K562 (cell line): Measurements from ENCODE around the gene CTSV. TPM values are rescaled to one million over a fixed set of nuclear protein-coding genes. Genes with fewer than 3 reads are reported as not detected.

ENCODE experiments used
- ATAC-seq: fragments of 200-7000 bp; cut with Tn5 transposase; 3 replicates; pipeline ENCODE4 v1.9.1; 2020; ENCODE audit warnings: moderate library complexity
- BruUV-seq: library from RNA; stranded (reverse); fragments of 400-500 nt; replicated peaks from 2 replicates; lab custom pipeline; 2021; lab: Mats Ljungman, UMichigan
- CTCF ChIA-PET: fragments of 300-600 bp; formaldehyde crosslinking; extraction: SDS; loops from one replicate; lab custom pipeline; 2021; ENCODE audit warnings: low intra/inter-chr PET ratio; lab: Yijun Ruan, JAX
- POLR2A ChIA-PET: fragments of 300-600, 350-650 bp; sonication (Branson Sonifier 250); formaldehyde crosslinking; extraction: SDS; loops from one replicate; lab custom pipeline; 2021; ENCODE audit warnings: antibody characterized with exemption, inconsistent platforms; lab: Yijun Ruan, JAX
- DNase-seq, 4 experiments: peaks; one replicate each; pipeline versions ENCODE4 v3.0.0 to v3.0.0-alpha.2; 2011 to 2018; ENCODE audit warnings: low spot score in 3 of 4, mixed read lengths in 3 of 4; ENCODE audit errors: extremely low read depth in 1 of 4
- FAIRE-seq: peaks from 2 replicates; lab custom pipeline; 2011; peaks lifted over from hg19 to GRCh38; lab: Jason Lieb, UNC
- H2AFZ ChIP-seq: 2 replicates; pipeline ENCODE4 v1.6.0; 2011; ENCODE audit warnings: low read depth, low read length, control low read depth, inconsistent platforms
- H3K27ac ChIP-seq: fragments of 200-600 bp; 3 replicates; pipeline ENCODE4 v1.8.0; 2011; ENCODE audit warnings: low read depth, mild to moderate bottlenecking, control low read depth, inconsistent platforms, low read length, moderate library complexity, mixed read lengths; ENCODE audit errors: extremely low read depth
- H3K27me3 ChIP-seq, 2 experiments: fragments of 300-600 bp in 1 of 2; 2 replicates in 1 of 2; 3 replicates in 1 of 2; pipeline versions ENCODE4 v1.6.0 to v1.8.0; 2011; ENCODE audit warnings: inconsistent platforms in 2 of 2, low read length in 2 of 2, mild to moderate bottlenecking in 1 of 2, mixed read lengths in 1 of 2, moderate library complexity in 1 of 2; ENCODE audit not compliant: control insufficient read depth in 2 of 2, insufficient read depth in 2 of 2
- H3K36me3 ChIP-seq: fragments of 300-600 bp; 3 replicates; pipeline ENCODE4 v1.8.0; 2011; ENCODE audit warnings: mild to moderate bottlenecking, low read length, inconsistent platforms; ENCODE audit not compliant: control insufficient read depth, insufficient read depth
- H3K4me1 ChIP-seq, 2 experiments: fragments of 200-600 bp in 1 of 2; replicated peaks in 1 of 2; 2 replicates in 1 of 2; 3 replicates in 1 of 2; pipeline versions ENCODE4 v1.5.1 to v1.8.0; 2011; ENCODE audit warnings: inconsistent platforms in 2 of 2, low read length in 2 of 2, mild to moderate bottlenecking in 1 of 2, mixed read lengths in 1 of 2, moderate library complexity in 1 of 2; ENCODE audit not compliant: control insufficient read depth in 2 of 2, insufficient read depth in 2 of 2
- H3K4me2 ChIP-seq: 2 replicates; pipeline ENCODE4 v1.6.1; 2011; ENCODE audit warnings: low read length, control low read depth, inconsistent platforms, mixed read lengths; ENCODE audit not compliant: insufficient read depth
- H3K4me3 ChIP-seq: fragments of 200-600 bp; sonication (generic), shearing (Covaris generic); 2 replicates; pipeline ENCODE4 v1.5.1; 2016; ENCODE audit warnings: control low read depth, inconsistent platforms
- H3K79me2 ChIP-seq: fragments of 200-600 bp; 3 replicates; pipeline ENCODE4 v1.8.0; 2011; ENCODE audit warnings: low read length, inconsistent platforms; ENCODE audit not compliant: control insufficient read depth, insufficient read depth
- H3K9ac ChIP-seq, 2 experiments: 2 replicates each; pipeline versions ENCODE4 v1.6.0 to v1.6.1; 2011; ENCODE audit warnings: low read depth in 2 of 2, low read length in 2 of 2, control low read depth in 1 of 2, inconsistent platforms in 1 of 2, mild to moderate bottlenecking in 1 of 2, mixed read lengths in 1 of 2; ENCODE audit not compliant: insufficient read depth in 1 of 2
- H3K9me1 ChIP-seq: one replicate; pipeline ENCODE4 v1.6.0; 2011; ENCODE audit warnings: inconsistent platforms, mild to moderate bottlenecking, low read length, moderate library complexity; ENCODE audit not compliant: control insufficient read depth, insufficient read depth
- H3K9me3 ChIP-seq: replicated peaks from 2 replicates; pipeline ENCODE4 v1.5.1; 2011; ENCODE audit warnings: low read depth, low read length, inconsistent platforms; ENCODE audit not compliant: control insufficient read depth, insufficient read depth
- H4K20me1 ChIP-seq: replicated peaks from 2 replicates; pipeline ENCODE4 v1.6.1; 2011; ENCODE audit warnings: low read length, inconsistent platforms, mixed read lengths; ENCODE audit not compliant: control insufficient read depth, insufficient read depth
- BACH1 ChIP-seq: fragments of 200-800 bp; sonication (Bioruptor generic); IDR thresholded peaks from 2 replicates; pipeline ENCODE4 v1.6.1; 2016; ENCODE audit warnings: missing genetic modification characterization, missing compliant biosample characterization
- CEBPB ChIP-seq: fragments of 450-650 bp; IDR thresholded peaks from 2 replicates; pipeline ENCODE4 v1.6.1; 2016; ENCODE audit warnings: missing genetic modification characterization, missing compliant biosample characterization
- CSDE1 ChIP-seq, 2 experiments: fragments of 450-650 bp; IDR thresholded peaks; 2 replicates each; pipeline ENCODE4 v1.6.1; 2016; ENCODE audit warnings: mild to moderate bottlenecking in 1 of 2
- CTBP1 ChIP-seq: fragments of 450-650 bp; IDR thresholded peaks from 2 replicates; pipeline ENCODE4 v1.6.1; 2016; ENCODE audit warnings: borderline replicate concordance
- DMBX1 ChIP-seq: fragments of 250-450 bp; sonication (Bioruptor Pico); IDR thresholded peaks from 2 replicates; pipeline ENCODE4 v1.8.0; 2022; ENCODE audit warnings: inconsistent platforms, mild to moderate bottlenecking, moderate library complexity, borderline replicate concordance
- ESRRA ChIP-seq: fragments of 450-650 bp; IDR thresholded peaks from 2 replicates; pipeline ENCODE4 v1.6.1; 2014; ENCODE audit warnings: low read depth, mild to moderate bottlenecking, moderate library complexity, borderline replicate concordance
- HIVEP1 ChIP-seq: fragments of 250-450 bp; sonication (Bioruptor Pico); IDR thresholded peaks from 2 replicates; pipeline ENCODE4 v1.4.0; 2020; ENCODE audit warnings: mild to moderate bottlenecking
- KDM2B ChIP-seq: fragments of 250-450 bp; sonication (Bioruptor Pico); IDR thresholded peaks from 2 replicates; pipeline ENCODE4 v1.8.0; 2021; ENCODE audit warnings: mild to moderate bottlenecking, moderate library complexity
- ZNF146 ChIP-seq: IDR thresholded peaks from one replicate; pipeline ENCODE4 v1.6.1; 2018; ENCODE audit warnings: missing compliant biosample characterization; ENCODE audit not compliant: unreplicated experiment
- WGBS: fragments of 100-300 bp; shearing (Covaris generic); methylation state at CpG from one replicate; pipeline ENCODE4 v1.1.6; 2016; ENCODE audit warnings: low coverage, mixed read lengths; ENCODE audit not compliant: insufficient coverage; ENCODE audit errors: missing lambda C conversion rate; 5-methylcytosine and 5-hydroxymethylcytosine counted together
- in situ Hi-C: fragments of 300-500 bp; cut with MboI; formaldehyde crosslinking; loops from 4 replicates; pipeline ENCODE4 v1.15.0; 2018; ENCODE audit warnings: inconsistent platforms, mixed read lengths
- intact Hi-C: fragments of 100-400 bp; cut with micrococcal nuclease; formaldehyde crosslinking; loops from 2 replicates; pipeline ENCODE4 v1.14.2; 2022
- polyA plus RNA-seq, 8 experiments: library from polyadenylated mRNA; depleted of rRNA in 4 of 8; stranded (reverse) in 5 of 8; unstranded in 3 of 8; fragments of >200 nt; fragmentation: Nextera tagmentation in 2 of 8; fragmentation: Illumina TruSeq in 1 of 8; extraction: Ambion mirVana in 2 of 8; extraction: Trizol in 1 of 8; gene quantifications; 2 replicates each; pipeline versions ENCODE4 v1.2.1 to v1.2.3, GENCODE V29; 2011 to 2014; ENCODE audit warnings: inconsistent platforms in 1 of 8, missing spikeins in 1 of 8
- total RNA-seq, 7 experiments: library from RNA; depleted of rRNA in 6 of 7; stranded (reverse); fragments of >200 nt in 6 of 7; fragmentation: Illumina TruSeq in 2 of 7; extraction: Trizol in 2 of 7; gene quantifications; 2 replicates each; pipeline versions ENCODE4 v1.2.1 to v1.2.3, GENCODE V29; 2011 to 2021; ENCODE audit warnings: low replicate concordance in 1 of 7
- TF ChIP-seq, protein P1 (sequence below): sonication (generic); formaldehyde crosslinking; IDR thresholded peaks from 2 replicates; pipeline ENCODE4 v1.9.0; 2022; ENCODE audit warnings: mild to moderate bottlenecking, missing genetic modification reagents

The CTSV gene
- total and polyA plus RNA-seq, 9 of the 15 experiments (the other 6 are each of a cell fraction or from before 2014, with no cell fraction given) = 0.06 to 0.39 (median 0.16) TPM; not detected in 3

DNA sequence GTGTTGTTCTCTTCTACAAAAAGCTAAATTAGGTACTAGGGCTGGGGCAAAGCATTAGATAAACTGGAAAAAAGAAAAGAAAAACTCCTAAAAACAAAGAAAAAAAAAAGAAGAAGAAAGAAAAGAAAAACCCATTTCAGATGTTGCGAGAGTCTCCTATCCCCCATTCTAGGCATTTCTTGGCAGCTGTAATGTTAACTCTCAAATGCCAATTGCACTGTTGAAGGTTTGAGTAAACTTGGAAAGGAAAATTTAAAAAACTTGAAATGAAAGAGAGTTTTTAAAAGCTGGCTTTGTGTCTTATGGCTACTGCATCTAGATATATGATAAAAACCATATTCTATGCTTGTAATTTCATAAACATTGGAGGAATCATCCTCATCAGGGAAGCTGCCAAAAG, 34.6 kb upstream of the CTSV start (continued):
- no peak for TF ChIP-seq CSDE1 (IDR thresholded peaks at IDR 0.05)
- TF ChIP-seq KDM2B (CRISPR knock-in tag) = no peak
- no peak for TF ChIP-seq CTBP1
- TF ChIP-seq, protein P1, sequence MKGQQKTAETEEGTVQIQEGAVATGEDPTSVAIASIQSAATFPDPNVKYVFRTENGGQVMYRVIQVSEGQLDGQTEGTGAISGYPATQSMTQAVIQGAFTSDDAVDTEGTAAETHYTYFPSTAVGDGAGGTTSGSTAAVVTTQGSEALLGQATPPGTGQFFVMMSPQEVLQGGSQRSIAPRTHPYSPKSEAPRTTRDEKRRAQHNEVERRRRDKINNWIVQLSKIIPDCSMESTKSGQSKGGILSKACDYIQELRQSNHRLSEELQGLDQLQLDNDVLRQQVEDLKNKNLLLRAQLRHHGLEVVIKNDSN (CRISPR knock-in tag) = no peak

DNA sequence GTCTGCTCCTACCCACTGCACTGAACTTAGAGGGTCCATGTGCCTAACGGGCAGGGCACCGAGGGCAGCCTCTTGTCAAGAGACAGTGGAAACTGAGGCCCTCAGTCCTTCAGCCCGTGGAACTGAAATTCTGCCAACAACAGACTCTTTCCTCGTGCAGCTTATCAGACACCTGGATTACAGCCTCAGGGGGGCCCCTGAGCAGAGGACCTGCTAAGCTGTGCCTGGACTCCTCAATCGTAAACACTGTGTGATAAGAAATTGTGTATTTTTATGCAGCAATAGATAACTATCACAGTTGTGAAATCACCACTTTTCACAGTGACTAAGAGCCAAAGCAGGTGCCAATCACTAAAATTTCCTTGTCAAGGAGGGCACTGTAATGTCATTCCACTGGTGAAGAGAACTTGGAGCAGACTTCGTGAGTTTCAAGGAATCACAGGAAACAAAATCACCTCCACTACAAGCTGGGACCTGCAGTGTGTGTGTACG, 33.4 kb upstream of the CTSV start:
- DNase-seq (no peak), ATAC-seq (no peak), FAIRE-seq (no peak)
- intact Hi-C loops = no loop called here
- in situ Hi-C loops = no loop called here
- Histone ChIP-seq H3K36me3 (no peaks in the 10 kb centered on the region), H3K9me1 (no peaks in the 10 kb centered on the region), H3K27me3 (peaks cover 13 to 28% of the 10 kb centered on the region in 2 experiments), H3K9ac (no peak overlapping the region), H4K20me1 (no peaks in the 10 kb centered on the region), H3K4me1 (peaks cover 0 to 4% of the 10 kb centered on the region in 2 experiments; a peak in 2 of 5 replicates), H3K79me2 (no peaks in the 10 kb centered on the region), H3K27ac (no peak overlapping the region), H3K4me3 (no peak overlapping the region), H3K4me2 (no peak overlapping the region), H3K9me3 (no peaks in the 10 kb centered on the region), H2AFZ (no peak overlapping the region)
- ChIA-PET CTCF (no interaction called here), POLR2A (interaction anchor here (0.5 kb wide), 1 partner anchor 432 kb away, joined by 3 read pairs; no protein-coding TSS in a partner anchor)
- WGBS = 0% methylated on average over 7 of the region's 7 CpGs
- TF ChIP-seq DMBX1 (CRISPR knock-in tag) (no peak), CEBPB (tag) (peak; percentile 30; the same call in 1 of the 2 replicates), ESRRA (no peak), ZNF146 (CRISPR knock-in tag) (no peak), BACH1 (no peak), HIVEP1 (CRISPR knock-in tag) (no peak)
- BruUV-seq = no TSS peak
